OCI-LY7 (cell line): ENCODE data around the gene CLCF1.

ENCODE experiments used
- CTCF ChIP-seq: fragments of 200-600 bp; sonication (generic); conservative IDR thresholded peaks from 2 replicates; pipeline ENCODE4 v1.5.1; 2014; ENCODE audit warnings: mild to moderate bottlenecking, antibody characterized with exemption, low read length, moderate library complexity, mixed read lengths
- EZH2phosphoT487 ChIP-seq: fragments of 200-600 bp; sonication (generic); IDR thresholded peaks from 2 replicates; pipeline ENCODE4 v1.6.1; 2018; ENCODE audit warnings: low read depth, borderline replicate concordance, mild to moderate bottlenecking, mixed run types, antibody characterized with exemption, low read length, moderate library complexity, mixed read lengths

DNA sequence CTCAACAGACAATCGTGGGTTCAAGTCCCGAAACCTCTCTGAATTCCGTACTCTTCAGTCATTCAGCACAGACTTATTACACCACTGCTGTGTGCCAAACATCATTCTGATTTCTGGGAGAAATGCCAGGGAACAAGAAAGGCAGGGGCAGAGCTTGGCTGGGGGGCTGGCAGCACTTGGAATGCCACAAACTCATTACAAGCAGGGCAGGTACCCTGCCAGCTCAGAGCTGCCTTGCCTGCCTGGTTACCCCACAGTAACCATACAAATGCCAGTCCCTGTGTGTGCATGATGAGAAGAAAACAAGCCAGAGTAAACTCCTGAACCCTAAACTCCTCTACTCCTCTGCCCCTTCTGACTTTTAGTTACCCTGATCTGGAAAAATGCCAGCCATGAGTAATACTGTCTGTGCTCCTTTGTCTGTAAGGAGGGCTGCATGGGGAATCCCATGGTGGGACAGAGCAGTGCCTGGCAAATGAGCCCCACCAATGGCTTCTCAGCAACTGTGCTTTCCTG, 11.5 kb upstream of the CLCF1 start:
- TF ChIP-seq CTCF = no peak
- no peak for TF ChIP-seq EZH2phosphoT487
